D341Med (cell line): Measurements from ENCODE around the gene COQ10A.

Source experiments
- DNase-seq: peaks from one replicate; pipeline ENCODE4 v3.0.0; 2012; ENCODE audit warnings: low spot score

COQ10A gene

GRCh38 chr12:56315622-56316473, 49.1 kb downstream of the COQ10A start, which contains the start of gene CNPY2:
Gene CNPY2 (minus strand): TSS chr12:56315988. CDS start chr12:56315217, 771 bp downstream.
- peak; percentile 96 for DNase-seq

GRCh38 chr12:56317675-56318074, 50.9 kb downstream of the COQ10A start:
- no peak for DNase-seq
